HG02759 (cell line): Measurements from ENCODE around the gene SYCE1.
A peak's percentile ranks its signal among the peaks of the same experiment; 100 is the strongest.
"Not testable (repeated sequence)": the region's sequence is repeated elsewhere in the genome, so short reads cannot be mapped to it uniquely, and the experiment has no call there.

Experiments
- ATAC-seq: cut with Tn5 transposase; IDR thresholded peaks from one replicate; pipeline ENCODE4 v1.9.1; 2021; ENCODE audit warnings: mild to moderate bottlenecking, moderate library complexity; ENCODE audit not compliant: unreplicated experiment

The SYCE1 gene

DNA sequence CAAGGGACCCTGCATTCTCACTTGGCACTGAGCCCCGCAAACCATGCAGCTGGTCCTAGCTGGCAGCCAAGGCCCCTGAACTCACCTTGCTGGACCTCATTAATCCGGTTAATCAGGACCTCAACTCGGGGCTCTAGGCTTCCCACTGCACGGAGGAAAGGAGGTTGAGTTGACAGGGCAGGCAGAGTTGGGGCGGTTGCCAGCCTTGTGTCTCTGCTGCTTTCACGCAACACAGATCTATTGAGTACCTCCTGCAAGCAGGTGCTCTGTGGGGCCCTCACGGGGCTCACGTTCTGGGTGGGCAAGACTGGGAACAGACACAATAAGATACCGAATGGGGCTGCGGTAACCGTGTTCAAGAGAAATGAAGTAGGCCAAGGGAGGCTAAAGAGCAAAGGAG is 6.2 kb downstream of the SYCE1 start:
- no peak for ATAC-seq

DNA sequence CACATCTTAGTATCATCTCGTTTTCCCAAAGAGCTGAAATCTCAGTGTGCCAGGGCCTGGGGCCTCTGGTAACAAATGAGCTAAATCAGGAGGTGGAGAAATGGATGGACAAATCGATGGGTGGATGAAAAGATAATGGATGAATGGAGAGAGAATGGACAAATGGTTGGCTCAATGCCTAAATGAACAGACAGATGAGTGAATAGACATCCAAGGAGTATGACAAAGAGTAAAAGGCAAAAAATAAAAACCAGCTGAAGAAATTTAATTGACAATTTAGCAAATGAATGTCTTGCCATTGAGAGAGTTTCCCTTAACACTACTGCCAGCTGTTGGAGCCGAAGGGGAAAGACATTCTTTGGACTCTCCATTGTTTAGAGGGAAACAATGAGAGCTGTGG is 8.0 kb downstream of the SYCE1 start:
- ATAC-seq = no peak

DNA sequence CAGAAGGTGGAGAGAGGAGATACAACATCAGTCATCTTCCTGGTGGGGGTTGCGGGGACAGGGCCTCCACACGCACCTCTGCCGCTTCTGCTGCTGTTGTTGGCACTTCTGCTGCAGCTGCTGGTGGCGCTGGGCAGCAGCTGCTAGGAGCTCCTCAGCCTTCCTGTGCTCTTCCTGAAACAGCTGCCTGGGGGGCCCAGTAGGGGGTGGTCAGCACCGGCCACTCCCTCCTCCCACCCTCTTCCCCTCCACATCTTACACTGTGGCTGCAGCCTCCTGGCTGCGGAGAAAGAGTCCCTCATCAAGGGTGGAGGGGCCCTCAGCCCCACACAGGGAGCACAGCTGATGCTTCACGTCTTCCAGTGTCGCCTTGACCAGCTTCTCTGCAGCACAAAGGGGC is 9.9 kb downstream of the SYCE1 start:
- no peak for ATAC-seq

DNA sequence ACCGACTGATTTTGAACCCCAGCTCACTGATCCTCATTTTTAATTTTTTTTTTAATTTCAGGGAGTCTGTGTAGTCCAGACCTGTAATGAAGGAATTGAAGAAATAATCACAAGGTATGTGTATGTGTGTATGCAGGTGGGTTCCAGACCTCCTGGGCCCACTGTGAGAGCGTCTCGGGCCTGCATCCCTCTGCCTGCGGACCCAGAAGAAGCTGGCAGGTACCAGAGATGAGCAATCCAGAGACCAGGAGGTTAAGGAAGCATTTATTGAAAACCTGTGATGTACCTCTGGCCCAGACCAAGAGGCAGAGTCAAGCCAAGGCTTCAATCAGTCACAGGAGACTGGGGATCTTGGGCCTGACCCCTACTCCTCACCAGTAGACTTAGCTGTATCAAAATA is 10.8 kb downstream of the SYCE1 start:
- no peak for ATAC-seq

DNA sequence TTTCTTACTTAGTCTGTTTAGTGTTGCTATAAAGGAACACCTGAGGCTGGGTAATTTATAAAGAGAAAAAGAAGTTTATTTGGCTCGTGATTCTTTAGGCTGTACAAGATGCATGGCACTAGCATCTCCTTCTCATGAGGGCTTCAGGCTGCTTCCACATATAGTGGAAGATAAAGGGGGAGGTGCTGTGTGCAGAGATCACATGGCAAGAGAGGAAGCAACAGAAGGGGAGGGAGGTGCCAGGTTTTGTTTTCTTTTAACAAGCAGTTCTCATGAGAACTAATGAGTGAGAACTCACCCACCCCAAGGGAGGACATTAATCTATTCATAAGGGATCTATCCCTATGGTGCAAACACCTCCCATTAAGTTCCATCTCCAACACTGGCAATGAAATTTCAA is 20.9 kb downstream of the SYCE1 start:
- no peak for ATAC-seq

DNA sequence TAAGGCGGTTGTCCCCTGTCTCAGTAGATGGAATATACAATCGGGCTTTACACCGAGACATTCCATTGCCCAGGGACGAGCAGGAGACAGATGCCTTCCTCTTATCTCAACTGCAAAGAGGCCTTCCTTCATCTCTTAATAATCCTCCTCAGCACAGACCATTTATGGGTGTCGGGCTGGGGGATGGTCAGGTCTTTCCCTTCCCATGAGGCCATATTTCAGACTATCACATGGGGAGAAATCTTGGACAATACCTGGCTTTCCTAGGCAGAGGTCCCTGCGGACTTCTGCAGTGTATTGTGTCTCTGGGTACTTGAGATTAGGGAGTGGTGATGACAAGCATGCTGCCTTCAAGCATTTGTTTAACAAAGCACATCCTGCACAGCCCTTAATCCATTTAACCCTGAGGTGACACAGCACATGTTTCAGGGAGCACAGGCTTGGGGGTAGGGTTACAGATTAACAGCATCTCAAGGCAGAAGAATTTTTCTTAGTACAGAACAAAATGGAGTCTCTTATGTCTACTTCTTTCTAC is 23.9 kb downstream of the SYCE1 start:
- not testable (repeated sequence) for ATAC-seq

DNA sequence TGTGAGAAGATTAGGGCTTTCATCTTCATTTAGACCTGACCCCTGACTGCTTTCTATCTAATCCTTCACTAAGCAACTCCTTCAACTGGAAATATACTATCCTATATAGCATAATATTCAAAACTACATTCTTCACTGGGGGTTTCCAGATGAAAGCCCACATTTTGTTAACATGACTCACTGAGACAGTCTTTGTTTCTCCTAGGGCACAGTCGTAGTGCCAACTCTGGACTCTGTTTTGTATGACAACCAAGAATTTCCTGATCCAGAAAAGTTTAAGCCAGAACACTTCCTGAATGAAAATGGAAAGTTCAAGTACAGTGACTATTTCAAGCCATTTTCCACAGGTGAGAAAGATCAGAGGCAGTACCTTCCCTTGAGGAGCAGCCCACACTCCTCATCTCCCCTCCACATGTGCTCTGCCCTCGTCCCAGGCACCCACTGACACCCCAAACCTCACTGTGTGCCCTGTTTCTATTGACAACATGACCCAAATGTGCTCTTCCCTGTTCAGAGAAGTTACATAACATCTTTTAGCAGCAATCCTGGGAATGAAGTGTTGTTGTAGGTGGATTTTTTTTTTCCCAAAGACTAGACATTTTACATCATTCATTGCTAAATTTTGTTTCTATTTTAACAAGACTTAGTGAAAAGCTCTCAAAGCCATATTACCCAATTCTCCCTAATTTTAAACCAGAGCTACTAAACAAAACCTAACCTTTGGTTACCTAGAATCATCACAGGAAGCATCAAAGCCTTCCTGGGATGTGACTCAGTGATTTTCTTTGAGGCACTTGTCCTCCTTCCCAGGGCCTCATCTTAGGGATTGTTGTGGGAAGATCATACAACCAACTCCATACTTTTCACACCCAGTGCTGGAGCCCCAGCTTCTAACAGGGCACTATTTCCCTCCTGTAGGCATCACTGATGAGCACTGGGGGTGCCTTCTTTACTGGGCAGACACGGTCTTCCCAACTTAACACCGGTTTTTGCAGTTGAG is 27.5 kb downstream of the SYCE1 start:
- ATAC-seq = no peak

DNA sequence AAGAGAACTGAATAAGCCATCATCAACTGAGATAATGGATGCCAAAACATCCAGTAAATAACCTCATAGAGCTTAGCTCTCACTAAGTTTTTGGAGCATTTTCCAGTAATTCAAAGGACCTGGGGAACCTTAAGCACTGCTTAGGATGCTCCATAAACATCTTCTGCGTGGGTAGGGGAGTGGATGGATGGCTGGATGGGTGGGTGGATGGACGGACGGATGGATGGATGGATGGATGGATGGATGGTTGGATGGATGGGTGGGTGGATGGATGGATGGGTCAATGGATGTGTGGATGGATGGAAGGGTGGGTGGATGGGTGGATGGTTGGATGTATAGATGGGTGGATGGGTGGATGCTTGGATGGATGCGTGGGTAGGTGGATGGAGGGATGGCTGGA is 29.2 kb downstream of the SYCE1 start:
- no peak for ATAC-seq

DNA sequence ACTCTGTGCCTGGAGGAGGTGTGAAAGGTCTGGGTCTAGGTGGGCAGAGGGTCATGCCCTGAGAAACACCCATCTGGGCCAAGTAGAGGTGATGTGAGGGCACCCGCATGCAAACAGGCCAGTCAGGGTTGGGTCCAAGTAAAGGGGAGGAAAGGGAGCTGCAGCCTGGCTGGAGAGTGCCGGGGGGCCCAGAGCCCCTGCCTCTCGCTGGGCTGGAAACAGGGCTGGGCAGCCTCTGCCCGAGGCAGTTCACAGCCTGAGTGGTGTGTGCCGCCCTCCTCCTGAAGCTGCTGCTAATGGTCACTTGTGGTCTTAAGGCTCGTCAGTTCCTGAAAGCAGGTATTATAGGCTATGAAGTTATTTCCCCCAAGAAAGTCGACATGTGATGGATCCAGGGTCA is 31.0 kb downstream of the SYCE1 start:
- ATAC-seq = no peak

DNA sequence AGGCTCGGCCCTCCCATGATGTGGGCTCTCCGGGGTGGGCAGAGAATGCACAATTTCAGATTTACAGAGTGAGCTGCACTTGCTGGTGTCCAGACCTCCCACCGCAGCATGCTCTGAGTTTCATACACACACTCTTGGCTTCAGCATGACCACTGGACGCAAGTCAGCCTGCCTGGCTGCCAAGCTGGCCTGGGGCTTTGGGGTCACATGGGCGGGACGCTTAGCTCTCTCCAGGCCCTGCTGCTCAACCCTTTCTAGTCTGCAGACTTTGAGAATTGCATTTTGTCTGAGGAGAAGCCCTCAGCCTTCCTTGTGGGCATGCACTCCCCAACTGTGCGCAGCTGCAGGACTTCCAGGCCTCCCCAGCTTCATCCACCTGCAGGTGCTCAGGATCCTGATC is 32.5 kb downstream of the SYCE1 start:
- no peak for ATAC-seq

DNA sequence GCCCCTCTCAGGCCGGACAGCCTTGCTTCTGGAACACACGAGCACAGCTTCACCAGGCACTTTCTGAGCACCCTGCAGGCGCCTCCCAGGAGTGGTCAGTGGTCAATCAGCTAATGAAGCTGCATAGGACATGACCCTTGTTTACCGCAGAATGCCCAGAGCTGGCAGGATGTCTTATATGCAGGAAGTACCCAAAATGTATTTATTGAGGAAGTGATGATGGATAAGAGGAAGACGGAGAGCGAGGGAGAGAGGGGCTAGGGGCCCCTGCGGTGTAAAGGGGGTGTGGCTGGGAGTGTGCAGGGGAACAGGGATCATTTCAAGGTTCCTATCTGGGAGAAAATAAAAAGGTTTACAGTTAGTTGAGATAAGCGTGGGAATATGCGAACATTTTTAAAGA is 34.9 kb downstream of the SYCE1 start:
- no peak for ATAC-seq

DNA sequence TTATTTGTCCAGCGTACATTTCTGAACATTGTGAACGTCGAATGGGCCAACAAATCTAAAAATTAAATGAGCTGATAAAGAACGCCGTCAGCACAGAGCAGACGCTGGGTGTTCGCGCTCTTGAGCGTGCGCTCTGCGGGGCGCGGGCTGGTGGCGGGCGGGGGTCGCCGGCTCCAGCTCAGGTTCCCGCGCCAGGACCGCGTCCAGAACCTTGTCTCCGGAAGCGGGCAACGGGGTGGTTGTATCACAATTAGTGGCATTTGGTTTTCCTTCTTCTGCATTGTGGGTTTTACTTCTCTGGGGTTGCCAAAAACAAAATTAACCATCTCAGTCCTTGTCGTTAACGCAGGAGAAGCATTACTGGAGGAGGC is 35.8 kb downstream of the SYCE1 start:
- no peak for ATAC-seq

DNA sequence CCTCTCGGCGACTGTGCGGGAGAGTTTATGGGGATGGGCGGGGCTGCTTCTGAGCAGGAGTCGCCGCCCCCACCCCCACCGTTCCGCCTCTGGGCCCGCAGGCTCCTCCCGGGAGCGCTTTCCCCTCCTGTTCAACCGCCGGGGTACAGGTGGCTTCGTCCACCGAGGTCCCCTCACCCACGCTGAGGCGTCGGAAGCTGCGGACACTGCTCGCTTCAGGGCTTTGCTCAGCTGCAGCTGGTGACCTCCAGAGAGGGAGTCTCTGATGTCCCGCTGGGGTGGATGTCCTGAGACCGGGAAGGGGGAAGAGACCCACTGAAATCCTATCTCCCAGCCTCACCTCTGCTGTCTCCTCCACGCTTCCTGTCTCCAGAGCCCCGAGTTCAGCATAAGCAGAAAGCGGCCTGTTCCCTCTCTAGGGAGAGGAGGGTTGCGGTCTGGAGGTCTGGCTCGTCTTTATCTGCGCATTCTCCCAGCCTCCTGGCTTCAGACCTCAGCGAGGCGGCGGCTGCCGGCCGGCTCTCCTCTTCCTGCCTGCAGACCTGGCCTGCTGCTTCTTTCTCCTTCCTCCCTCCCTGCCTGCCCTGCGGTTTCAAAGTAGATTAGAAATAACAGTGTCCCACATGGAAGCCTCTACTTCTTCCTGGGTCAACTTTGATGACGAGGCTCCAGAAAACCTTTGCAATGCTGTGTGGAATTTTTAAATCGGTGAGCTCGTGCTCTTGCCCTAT is 36.4 kb downstream of the SYCE1 start:
- ATAC-seq = no peak

DNA sequence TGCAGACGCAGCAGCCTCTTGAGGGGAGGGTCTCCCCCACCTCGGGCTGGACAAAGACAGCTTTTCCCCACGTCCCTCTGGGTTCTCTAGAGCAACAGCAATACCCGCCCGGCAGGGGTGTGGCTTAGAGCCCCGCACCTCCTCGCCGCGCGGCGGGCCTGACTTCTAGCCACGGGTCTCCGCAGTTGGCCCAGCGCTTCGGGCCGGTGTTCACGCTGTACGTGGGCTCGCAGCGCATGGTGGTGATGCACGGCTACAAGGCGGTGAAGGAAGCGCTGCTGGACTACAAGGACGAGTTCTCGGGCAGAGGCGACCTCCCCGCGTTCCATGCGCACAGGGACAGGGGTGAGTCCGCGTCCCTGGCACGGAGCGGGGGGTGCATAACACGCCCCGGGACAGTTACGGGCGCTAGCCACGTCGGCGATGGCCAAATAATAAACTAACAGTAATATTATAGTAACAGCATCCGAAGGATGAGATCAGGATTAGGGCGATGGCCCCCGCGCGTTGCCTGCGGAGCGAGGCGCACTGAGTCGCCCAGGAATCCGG is 37.0 kb downstream of the SYCE1 start:
- ATAC-seq = no peak

DNA sequence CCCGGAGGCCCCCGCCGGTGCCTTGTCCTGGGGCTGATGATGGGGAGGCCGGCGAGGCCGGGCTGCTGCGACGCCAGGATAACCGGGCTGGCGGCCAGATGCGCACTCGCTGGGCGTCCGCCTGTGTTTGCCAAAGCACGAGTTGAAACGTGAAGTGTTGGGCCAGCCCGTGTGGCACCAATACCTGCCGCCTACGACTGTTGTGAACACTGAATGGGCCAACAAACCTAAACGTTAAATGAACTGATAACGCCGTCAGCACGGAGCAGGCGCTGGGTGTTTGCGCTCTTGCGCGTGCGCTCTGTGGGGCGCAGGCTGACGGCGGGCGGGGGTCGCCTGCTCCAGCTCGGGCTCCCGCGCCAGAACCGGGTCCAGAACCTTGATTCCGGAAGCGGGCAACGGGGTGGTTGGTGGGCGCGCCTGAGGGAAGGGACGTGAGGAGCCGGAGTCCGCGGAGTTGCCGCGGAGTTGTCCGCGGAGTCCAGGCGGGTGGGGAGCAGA is 37.6 kb downstream of the SYCE1 start:
- ATAC-seq = no peak

DNA sequence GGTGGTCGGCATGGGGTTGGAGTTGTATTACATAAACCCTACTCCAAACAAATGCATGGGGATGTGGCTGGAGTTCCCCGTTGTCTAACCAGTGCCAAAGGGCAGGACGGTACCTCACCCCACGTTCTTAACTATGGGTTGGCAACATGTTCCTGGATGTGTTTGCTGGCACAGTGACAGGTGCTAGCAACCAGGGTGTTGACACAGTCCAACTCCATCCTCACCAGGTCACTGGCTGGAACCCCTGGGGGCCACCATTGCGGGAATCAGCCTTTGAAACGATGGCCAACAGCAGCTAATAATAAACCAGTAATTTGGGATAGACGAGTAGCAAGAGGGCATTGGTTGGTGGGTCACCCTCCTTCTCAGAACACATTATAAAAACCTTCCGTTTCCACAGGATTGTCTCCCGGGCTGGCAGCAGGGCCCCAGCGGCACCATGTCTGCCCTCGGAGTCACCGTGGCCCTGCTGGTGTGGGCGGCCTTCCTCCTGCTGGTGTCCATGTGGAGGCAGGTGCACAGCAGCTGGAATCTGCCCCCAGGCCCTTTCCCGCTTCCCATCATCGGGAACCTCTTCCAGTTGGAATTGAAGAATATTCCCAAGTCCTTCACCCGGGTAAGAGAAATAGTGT is 38.3 kb downstream of the SYCE1 start, which contains the start of gene CYP2E1:
CYP2E1 (plus strand) TSS at position 407 of the 632 bp plus-strand sequence; CDS start at position 440, 33 bp downstream.
- ATAC-seq = no peak

DNA sequence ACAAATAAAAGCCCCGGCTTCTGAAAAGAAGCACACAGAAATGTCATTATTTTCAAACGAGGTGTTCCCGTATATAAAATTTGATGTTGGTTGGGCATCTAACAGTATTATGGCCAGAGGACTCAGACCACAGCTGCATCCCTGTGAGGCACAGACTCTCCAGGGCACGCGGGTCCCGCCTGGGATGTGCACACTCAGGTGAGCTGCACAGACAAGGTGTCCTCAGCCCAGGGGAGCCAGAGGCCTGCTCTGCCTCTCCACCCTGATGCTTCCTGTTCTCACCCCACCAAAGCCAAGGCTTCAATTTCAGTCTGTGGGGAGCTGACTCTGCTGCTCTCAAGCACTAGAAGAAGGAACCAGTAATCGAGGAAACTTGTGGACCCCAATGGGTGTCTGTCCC is 39.9 kb downstream of the SYCE1 start:
- no peak for ATAC-seq

DNA sequence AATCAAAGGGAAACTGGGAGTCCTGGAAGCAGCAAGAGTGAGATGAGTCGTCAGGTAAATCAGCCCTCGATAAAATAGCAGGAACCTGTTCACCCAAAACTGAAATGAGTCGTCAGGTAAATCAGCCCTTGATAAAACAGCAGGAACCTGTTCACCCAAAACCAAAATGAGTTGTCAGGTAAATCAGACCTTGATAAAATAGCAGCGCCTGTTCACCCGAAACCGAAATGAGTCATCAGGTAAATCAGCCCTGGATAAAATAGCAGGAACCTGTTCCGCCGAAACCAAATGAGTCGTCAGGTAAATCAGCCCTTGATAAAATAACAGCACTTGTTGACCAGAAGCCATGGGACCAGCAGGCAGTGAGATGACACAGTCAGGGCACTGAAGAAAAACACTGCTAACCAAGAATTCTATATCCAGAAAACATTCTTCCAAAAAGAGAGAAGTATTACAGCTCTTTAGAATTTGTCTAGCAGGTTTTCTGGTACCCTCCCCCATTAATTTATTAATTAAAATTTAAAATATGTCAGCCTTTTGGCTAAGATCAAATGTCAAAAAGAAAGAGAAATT is 41.7 kb downstream of the SYCE1 start:
- no peak for ATAC-seq

DNA sequence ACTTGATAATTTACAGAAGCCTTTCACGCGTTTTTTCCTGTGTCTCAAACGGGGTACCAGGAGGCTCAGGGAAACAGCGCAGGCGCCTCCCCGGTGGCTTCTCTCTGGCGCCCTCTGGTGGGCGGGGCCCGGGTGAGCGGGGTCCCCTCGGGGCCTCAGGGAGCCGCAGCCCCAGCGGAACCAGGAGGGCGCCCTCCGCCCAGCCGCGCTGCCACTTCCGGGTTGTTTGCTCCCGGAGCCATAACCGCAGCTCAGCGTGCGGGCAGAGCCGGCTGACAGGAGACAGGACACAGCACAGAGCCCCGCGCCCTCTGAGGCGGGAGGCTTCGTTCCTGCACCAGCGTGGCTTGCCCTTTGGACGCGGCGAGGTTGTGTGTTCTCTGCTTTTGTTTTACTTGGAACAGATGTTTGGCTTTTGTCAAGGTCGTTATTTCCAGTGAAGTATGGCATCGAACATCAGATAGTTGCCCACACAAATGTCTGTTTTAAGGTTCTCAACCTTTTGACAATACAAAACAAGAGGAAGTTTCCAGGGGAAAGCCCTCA is 45.1 kb downstream of the SYCE1 start:
- peak; percentile 99 for ATAC-seq

DNA sequence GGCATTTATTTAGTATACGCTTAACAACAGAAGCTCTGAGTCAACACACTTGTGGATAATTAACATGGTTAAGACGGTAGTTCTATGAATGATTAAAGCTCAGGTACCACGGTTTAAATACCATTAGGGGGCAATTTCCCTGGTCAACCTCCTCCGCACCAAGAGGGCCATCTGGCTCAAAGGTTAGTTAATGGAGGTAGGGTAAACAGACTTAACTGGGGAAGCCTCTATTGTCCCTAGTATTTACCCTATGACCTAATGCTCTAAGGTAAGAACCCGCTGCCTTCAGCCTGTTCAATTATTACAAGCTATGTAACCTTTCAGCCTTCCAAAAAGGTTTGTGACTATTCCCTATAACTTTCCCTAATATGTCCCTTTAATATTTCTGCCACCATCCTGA is 46.9 kb downstream of the SYCE1 start:
- ATAC-seq = not testable (repeated sequence)
